GM12891 (cell line): ENCODE results near the gene TACR2.

Experiments used
- POLR2A ChIP-seq: IDR thresholded peaks from 2 replicates; pipeline ENCODE4 v1.6.1; 2011; ENCODE audit warnings: low read depth, low read length, control low read depth
- POLR2AphosphoS5 ChIP-seq: IDR thresholded peaks from 2 replicates; pipeline ENCODE4 v1.6.1; 2011; ENCODE audit warnings: low read depth, low read length, control low read depth
- TAF1 ChIP-seq: IDR thresholded peaks from 2 replicates; pipeline ENCODE4 v1.6.1; 2011; ENCODE audit warnings: low read depth, low read length, control low read depth

GRCh38 chr10:69406816-69407580 is 9.7 kb downstream of the TACR2 start:
- TF ChIP-seq POLR2A = no peak
- TF ChIP-seq POLR2AphosphoS5 = peak; percentile 34; the same call in 1 of the 2 replicates
- no peak for TF ChIP-seq TAF1
